ENCODE results near the gene LEFTY1. TPM values are rescaled to one million over a fixed set of nuclear protein-coding genes. Genes with fewer than 3 reads are reported as not detected.

Gene LEFTY1
- total RNA-seq, 1 donor from 2014 or later: not detected

GRCh38 chr1:225896494-225896893 lies 7.5 kb upstream of the LEFTY1 start:
- Histone ChIP-seq H3K4me3 (no peak overlapping the region), H3K27me3 (ENCODE audit: low read depth) (no peaks in the 10 kb centered on the region), H3K4me1 (peaks cover 12% of the 10 kb centered on the region), H3K27ac (no peak overlapping the region), H3K36me3 (no peaks in the 10 kb centered on the region), H3K9me3 (no peaks in the 10 kb centered on the region)
- no peak for TF ChIP-seq CTCF (IDR thresholded peaks at IDR 0.05)
- DNase-seq (no peak), ATAC-seq (no peak)
- intact Hi-C loops (cut with DNase I): no loop called here

GRCh38 chr1:225892307-225892706 lies 3.4 kb upstream of the LEFTY1 start:
- Histone ChIP-seq H3K36me3 (no peaks in the 10 kb centered on the region), H3K4me1 (peaks cover 8% of the 10 kb centered on the region), H3K27ac (no peak overlapping the region), H3K9me3 (no peaks in the 10 kb centered on the region), H3K27me3 (ENCODE audit: low read depth) (no peaks in the 10 kb centered on the region), H3K4me3 (no peak overlapping the region)
- no peak for TF ChIP-seq CTCF (IDR thresholded peaks at IDR 0.05)
- DNase-seq (no peak), ATAC-seq (no peak)
- intact Hi-C loops (cut with DNase I): no loop called here

GRCh38 chr1:225891229-225891972 lies 2.5 kb upstream of the LEFTY1 start:
- DNase-seq (peak; percentile 25), ATAC-seq (no peak)
- Histone ChIP-seq H3K4me1 (no peaks in the 10 kb centered on the region), H3K36me3 (no peaks in the 10 kb centered on the region), H3K4me3 (no peak overlapping the region), H3K27ac (no peak overlapping the region), H3K27me3 (ENCODE audit: low read depth) (no peaks in the 10 kb centered on the region), H3K9me3 (no peaks in the 10 kb centered on the region)
- intact Hi-C loops (cut with DNase I): no loop called here
- no peak for TF ChIP-seq CTCF (IDR thresholded peaks at IDR 0.05)

GRCh38 chr1:225890346-225891228 lies 1.6 kb upstream of the LEFTY1 start:
- no peaks in the 10 kb centered on the region for H3K4me1 ChIP-seq
- no peaks in the 10 kb centered on the region for H3K9me3 ChIP-seq
- H3K27ac ChIP-seq: no peak overlapping the region
- no peak for TF ChIP-seq CTCF (IDR thresholded peaks at IDR 0.05)
- H3K27me3 ChIP-seq (ENCODE audit: low read depth): no peaks in the 10 kb centered on the region
- intact Hi-C loops (cut with DNase I): no loop called here
- no peaks in the 10 kb centered on the region for H3K36me3 ChIP-seq
- DNase-seq (no peak), ATAC-seq (peak in 1 of 2 donors; percentile 12)
- no peak overlapping the region for H3K4me3 ChIP-seq

- Histone ChIP-seq H3K4me3 (no peak overlapping the region), H3K27ac (no peak overlapping the region), H3K9me3 (no peaks in the 10 kb centered on the region), H3K36me3 (no peaks in the 10 kb centered on the region), H3K27me3 (ENCODE audit: low read depth) (no peaks in the 10 kb centered on the region), H3K4me1 (no peaks in the 10 kb centered on the region)
- ATAC-seq (no peak), DNase-seq (no peak)
- TF ChIP-seq CTCF (IDR thresholded peaks at IDR 0.05): no peak
- intact Hi-C loops (cut with DNase I): no loop called here
Measured at GRCh38 chr1:225889743-225890142, 797 bp upstream of the LEFTY1 start.

Measured in lower lobe of right lung (tissue), 2 donors.